ENCODE results near the gene SRL. TPM values are rescaled to one million over a fixed set of nuclear protein-coding genes. Genes with fewer than 3 reads are reported as not detected.

Gene SRL
- total and polyA plus RNA-seq, 2 of the 13 experiments (the other 11 are each of a cell fraction or from before 2014, with no cell fraction given), result 0.05 TPM; not detected in 1

- peak; percentile 76; the same call in 1 of the 2 replicates for TF ChIP-seq RXRB (CRISPR knock-in tag; IDR thresholded peaks at IDR 0.05; ENCODE audit: borderline replicate concordance)
- no peak for TF ChIP-seq NCOA1 (CRISPR knock-in tag; IDR thresholded peaks at IDR 0.05)
- TF ChIP-seq E2F5 (CRISPR knock-in tag; conservative IDR thresholded peaks at IDR 0.05), result no peak
- no peak for TF ChIP-seq ZNF546 (CRISPR knock-in tag; conservative IDR thresholded peaks at IDR 0.05)
- no peak for TF ChIP-seq ZNF282 (IDR thresholded peaks at IDR 0.05; ENCODE audit: partially characterized antibody)
- TF ChIP-seq TEF (CRISPR knock-in tag; IDR thresholded peaks at IDR 0.05), result no peak
- no peak for TF ChIP-seq WIZ (CRISPR knock-in tag; IDR thresholded peaks at IDR 0.05)
- TF ChIP-seq ZSCAN21 (CRISPR knock-in tag; IDR thresholded peaks at IDR 0.05; ENCODE audit: borderline replicate concordance), result no peak
- no peak for TF ChIP-seq ZNF34 (CRISPR knock-in tag; IDR thresholded peaks at IDR 0.05; ENCODE audit: borderline replicate concordance)
- no peak for TF ChIP-seq FLYWCH1 (CRISPR knock-in tag; IDR thresholded peaks at IDR 0.05)
- peak; percentile 65; the same call in 1 of the 2 replicates for TF ChIP-seq ZNF317 (CRISPR knock-in tag; IDR thresholded peaks at IDR 0.05)
- no peak for TF ChIP-seq ELK4 (CRISPR knock-in tag; IDR thresholded peaks at IDR 0.05; ENCODE audit: borderline replicate concordance)
- no peak for TF ChIP-seq UBTF (CRISPR knock-in tag; IDR thresholded peaks at IDR 0.05)
- no peak for TF ChIP-seq PREB (CRISPR knock-in tag; IDR thresholded peaks at IDR 0.05)
- no peak for TF ChIP-seq EZH2 (conservative IDR thresholded peaks at IDR 0.05; ENCODE audit: low read depth, low read length)
- no peak for TF ChIP-seq ZNF33A (CRISPR knock-in tag; IDR thresholded peaks at IDR 0.05; ENCODE audit: borderline replicate concordance)
- TF ChIP-seq TCF7 (IDR thresholded peaks at IDR 0.05; ENCODE audit: low read depth), result peak; percentile 22; the same call in 1 of the 2 replicates
- no peak for TF ChIP-seq ZNF691 (CRISPR knock-in tag; IDR thresholded peaks at IDR 0.05; ENCODE audit: borderline replicate concordance, low read depth)
- peak; percentile 37; the same call in 1 of the 2 replicates for TF ChIP-seq ZNF574 (CRISPR knock-in tag; IDR thresholded peaks at IDR 0.05)
- no peak for TF ChIP-seq ZNF350 (CRISPR knock-in tag; IDR thresholded peaks at IDR 0.05; ENCODE audit: borderline replicate concordance, low read depth)
Observed at GRCh38 chr16:4157376-4157825, 84.5 kb downstream of the SRL start (continued).

All from HepG2 (cell line).